ENCODE measurements around the gene PLEKHH1.

The PLEKHH1 gene

DNA sequence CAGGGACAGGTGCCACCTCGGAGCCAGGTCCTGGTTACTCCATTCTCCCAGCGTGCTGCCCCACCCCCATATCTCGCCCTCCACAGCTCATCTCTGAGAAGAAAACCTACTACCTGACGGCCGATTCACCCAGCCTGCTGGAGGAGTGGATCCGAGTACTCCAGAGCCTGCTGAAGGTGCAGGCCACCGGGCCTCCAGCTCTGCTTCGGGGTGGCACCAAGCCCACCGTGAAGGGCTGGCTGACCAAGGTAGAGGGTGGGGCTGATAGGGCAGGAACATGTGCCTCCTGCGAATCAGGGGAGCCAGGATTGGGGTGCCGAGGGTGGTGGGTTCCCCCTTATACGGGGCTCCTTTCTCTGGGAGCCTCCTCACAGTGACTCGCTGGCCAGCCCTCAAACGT, 41.1 kb downstream of the PLEKHH1 start:
- H3K9me3 ChIP-seq (ENCODE audit: control insufficient read depth, low read length), result no peaks in the 10 kb centered on the region
- peaks cover 5% of the 10 kb centered on the region for H3K36me3 ChIP-seq (ENCODE audit: control insufficient read depth, insufficient read depth, low read length)
- H3K27ac ChIP-seq (ENCODE audit: low read depth, low read length, severe bottlenecking), result no peak overlapping the region
- peaks cover 8% of the 10 kb centered on the region for H3K4me1 ChIP-seq (ENCODE audit: control insufficient read depth, insufficient read depth, low read length, poor library complexity, severe bottlenecking)
- 92 to 93% methylated on average over 9 to 13 of the region's 14 CpGs for WGBS, 2 experiments (ENCODE audit: insufficient coverage in 2 of 2)
- H3K4me3 ChIP-seq (ENCODE audit: extremely low read depth, insufficient read depth, low read length, poor library complexity, severe bottlenecking), result no peak overlapping the region

DNA sequence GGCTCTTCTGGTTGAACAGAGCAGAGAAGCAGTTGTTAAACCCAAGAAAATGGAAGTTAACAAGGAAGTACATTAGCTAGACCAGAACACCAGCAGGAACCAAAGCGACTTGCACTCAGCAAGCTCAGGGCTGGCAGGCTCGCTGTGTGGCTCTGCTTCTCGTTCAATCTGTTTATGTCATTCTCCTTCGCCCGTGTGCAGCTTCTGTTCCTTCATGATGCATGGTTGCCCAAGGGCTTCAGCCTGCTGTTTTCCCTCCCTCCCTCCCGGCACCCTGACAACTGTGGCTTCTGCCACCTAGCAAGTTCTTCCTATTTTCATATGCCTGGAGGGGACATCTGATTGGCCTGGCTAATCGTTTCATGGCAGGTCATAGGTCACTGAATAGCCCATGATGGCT, 41.7 kb downstream of the PLEKHH1 start:
- Histone ChIP-seq H3K27ac (ENCODE audit: low read depth, low read length, severe bottlenecking) (no peak overlapping the region), H3K9me3 (ENCODE audit: control insufficient read depth, low read length) (no peaks in the 10 kb centered on the region), H3K36me3 (ENCODE audit: control insufficient read depth, insufficient read depth, low read length) (peaks cover 5% of the 10 kb centered on the region), H3K4me3 (ENCODE audit: extremely low read depth, insufficient read depth, low read length, poor library complexity, severe bottlenecking) (no peak overlapping the region), H3K4me1 (ENCODE audit: control insufficient read depth, insufficient read depth, low read length, poor library complexity, severe bottlenecking) (peaks cover 8% of the 10 kb centered on the region)
- 83 to 95% methylated on average over 6 to 7 of the region's 7 CpGs for WGBS, 2 experiments (ENCODE audit: insufficient coverage in 2 of 2)

DNA sequence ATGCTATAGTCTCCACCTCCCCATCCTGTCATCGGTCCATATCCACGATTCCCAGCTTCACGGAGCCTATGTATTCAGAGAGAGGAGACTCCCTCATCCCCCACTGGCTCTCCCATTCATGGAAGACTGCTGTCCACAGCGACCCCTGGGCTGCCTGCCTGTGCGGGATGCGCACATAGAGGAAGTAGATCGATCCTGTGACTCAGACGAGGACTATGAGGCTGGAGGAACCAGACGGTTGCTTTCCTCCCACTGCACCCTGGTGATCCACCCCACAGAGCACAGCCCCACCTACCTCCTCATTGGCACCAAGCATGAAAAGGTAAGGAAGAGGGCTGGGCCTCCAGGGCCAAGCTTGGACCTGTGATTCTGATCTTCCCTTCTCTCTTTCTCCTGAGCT, 42.6 kb downstream of the PLEKHH1 start:
- H3K4me3 ChIP-seq (ENCODE audit: extremely low read depth, insufficient read depth, low read length, poor library complexity, severe bottlenecking), result no peak overlapping the region
- H3K9me3 ChIP-seq (ENCODE audit: control insufficient read depth, low read length), result no peaks in the 10 kb centered on the region
- H3K4me1 ChIP-seq (ENCODE audit: control insufficient read depth, insufficient read depth, low read length, poor library complexity, severe bottlenecking), result peaks cover 8% of the 10 kb centered on the region
- H3K36me3 ChIP-seq (ENCODE audit: control insufficient read depth, insufficient read depth, low read length), result peaks cover 5% of the 10 kb centered on the region
- no peak overlapping the region for H3K27ac ChIP-seq (ENCODE audit: low read depth, low read length, severe bottlenecking)
- 92 to 98% methylated on average over 6 to 9 of the region's 9 CpGs for WGBS, 2 experiments (ENCODE audit: insufficient coverage in 2 of 2)

DNA sequence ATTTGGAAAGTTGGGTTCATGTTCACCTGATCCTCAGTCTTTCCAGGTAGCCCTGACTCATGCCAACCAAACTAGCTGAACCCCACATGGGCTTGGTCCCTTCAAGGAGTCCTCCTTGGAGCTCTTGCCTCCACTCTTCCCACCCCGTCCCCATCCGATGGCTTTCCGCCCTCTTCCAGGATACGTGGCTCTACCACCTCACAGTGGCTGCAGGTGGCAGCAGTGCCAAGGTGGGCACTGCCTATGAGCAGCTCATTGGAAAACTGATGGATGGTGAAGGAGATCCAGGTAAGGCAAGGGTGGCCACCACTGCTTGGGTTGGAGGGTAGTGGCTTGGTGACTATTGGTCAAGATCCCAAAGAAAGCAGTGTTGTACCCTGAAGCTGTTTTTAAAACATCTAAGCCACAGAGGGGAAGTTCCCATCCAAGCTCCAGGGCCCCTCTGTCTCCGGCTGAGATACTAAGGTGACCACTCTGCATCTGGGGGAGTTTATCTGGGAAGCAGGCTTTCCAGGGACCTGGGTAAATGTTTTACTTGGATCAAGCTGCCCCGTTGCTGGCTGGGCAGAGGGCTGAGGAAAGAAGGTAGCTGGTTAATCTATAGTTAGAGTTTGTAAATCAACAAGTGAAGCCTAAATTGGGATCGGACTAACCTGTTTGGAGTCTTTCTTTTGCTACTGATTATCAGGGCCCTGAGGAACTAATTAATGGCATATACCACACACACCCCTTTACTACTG, 43.3 kb downstream of the PLEKHH1 start:
- Histone ChIP-seq H3K27ac (ENCODE audit: low read depth, low read length, severe bottlenecking) (no peak overlapping the region), H3K4me1 (ENCODE audit: control insufficient read depth, insufficient read depth, low read length, poor library complexity, severe bottlenecking) (peaks cover 8% of the 10 kb centered on the region), H3K36me3 (ENCODE audit: control insufficient read depth, insufficient read depth, low read length) (peaks cover 5% of the 10 kb centered on the region), H3K4me3 (ENCODE audit: extremely low read depth, insufficient read depth, low read length, poor library complexity, severe bottlenecking) (no peak overlapping the region), H3K9me3 (ENCODE audit: control insufficient read depth, low read length) (no peaks in the 10 kb centered on the region)
- 92 to 98% methylated on average over 2 to 6 of the region's 7 CpGs for WGBS, 2 experiments (ENCODE audit: insufficient coverage in 2 of 2)

DNA sequence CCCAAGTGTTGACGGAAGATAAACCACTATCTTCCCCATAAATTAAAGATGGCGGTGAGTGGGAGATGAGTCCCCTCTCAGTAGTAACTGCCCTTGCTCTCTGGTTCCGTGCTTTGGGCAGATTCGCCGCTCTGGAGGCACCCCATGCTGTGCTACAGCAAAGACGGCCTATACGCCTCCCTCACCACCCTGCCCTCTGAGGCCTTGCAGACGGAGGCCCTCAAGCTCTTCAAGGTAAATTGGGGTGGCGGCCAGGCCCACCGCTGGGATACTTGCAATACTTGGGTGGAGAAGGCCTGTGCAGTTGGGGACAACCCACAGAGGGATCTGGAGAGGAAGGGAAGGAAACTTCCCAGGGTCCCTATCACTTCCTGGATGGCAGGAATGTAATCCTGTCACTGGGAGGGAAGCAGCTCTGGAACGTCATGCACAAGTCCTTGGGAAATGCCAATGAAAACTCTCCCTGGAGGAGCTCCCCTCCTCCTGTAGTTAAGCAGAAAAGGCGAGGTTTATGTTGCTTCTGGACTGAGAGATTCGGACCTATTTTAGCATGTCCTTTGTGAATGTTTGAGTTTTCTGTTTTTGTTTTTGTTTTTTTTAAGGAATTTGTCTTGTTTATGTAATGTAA, 44.2 kb downstream of the PLEKHH1 start:
- peaks cover 5% of the 10 kb centered on the region for H3K36me3 ChIP-seq (ENCODE audit: control insufficient read depth, insufficient read depth, low read length)
- peaks cover 8% of the 10 kb centered on the region for H3K4me1 ChIP-seq (ENCODE audit: control insufficient read depth, insufficient read depth, low read length, poor library complexity, severe bottlenecking)
- WGBS, 2 experiments (ENCODE audit: insufficient coverage in 2 of 2), result 78 to 96% methylated on average over 8 to 9 of the region's 13 CpGs
- H3K4me3 ChIP-seq (ENCODE audit: extremely low read depth, insufficient read depth, low read length, poor library complexity, severe bottlenecking), result no peak overlapping the region
- no peak overlapping the region for H3K27ac ChIP-seq (ENCODE audit: low read depth, low read length, severe bottlenecking)
- H3K9me3 ChIP-seq (ENCODE audit: control insufficient read depth, low read length), result no peaks in the 10 kb centered on the region

DNA sequence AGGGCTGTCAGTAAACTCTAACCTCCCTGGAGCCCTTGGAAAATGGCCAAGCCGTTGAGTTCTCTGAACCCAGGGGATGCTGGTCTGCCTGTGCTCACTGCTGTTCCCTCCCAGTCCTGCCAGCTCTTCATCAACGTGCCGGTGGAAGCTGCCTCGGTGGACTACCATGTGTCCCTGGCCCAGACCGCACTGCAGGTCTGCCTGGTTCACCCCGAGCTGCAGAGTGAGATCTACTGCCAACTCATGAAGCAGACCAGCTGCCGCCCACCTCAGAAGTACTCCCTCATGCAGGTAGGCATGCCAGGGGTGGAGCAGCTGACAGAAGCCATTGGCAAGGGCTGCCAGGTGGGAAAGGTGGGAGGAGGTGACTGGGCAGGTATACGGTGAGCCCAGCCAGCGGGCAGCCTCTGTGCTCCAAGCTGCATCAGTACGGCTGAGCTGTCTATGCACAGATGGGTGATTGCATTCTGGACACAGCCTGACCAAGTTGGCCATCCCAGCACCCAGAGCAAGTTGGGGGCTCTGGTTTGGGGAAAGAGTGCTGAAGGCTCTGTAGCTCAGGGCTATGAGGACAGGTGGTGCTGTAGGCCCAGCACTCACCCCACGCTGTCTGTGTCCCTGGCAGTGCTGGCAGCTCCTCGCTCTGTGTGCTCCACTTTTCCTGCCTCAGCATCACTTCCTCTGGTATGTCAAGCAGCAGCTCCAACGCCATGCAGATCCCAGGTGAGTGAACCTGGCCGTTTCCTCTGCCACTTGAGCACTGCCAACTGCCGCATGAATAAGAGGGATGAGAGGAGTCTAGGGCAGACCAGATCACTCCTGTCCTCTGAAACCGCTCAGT, 45.0 kb downstream of the PLEKHH1 start:
- 95 to 97% methylated on average over 14 to 16 of the region's 16 CpGs for WGBS, 2 experiments (ENCODE audit: insufficient coverage in 2 of 2)
- Histone ChIP-seq H3K4me3 (ENCODE audit: extremely low read depth, insufficient read depth, low read length, poor library complexity, severe bottlenecking) (no peak overlapping the region), H3K27ac (ENCODE audit: low read depth, low read length, severe bottlenecking) (no peak overlapping the region), H3K9me3 (ENCODE audit: control insufficient read depth, low read length) (no peaks in the 10 kb centered on the region), H3K4me1 (ENCODE audit: control insufficient read depth, insufficient read depth, low read length, poor library complexity, severe bottlenecking) (peaks cover 8% of the 10 kb centered on the region), H3K36me3 (ENCODE audit: control insufficient read depth, insufficient read depth, low read length) (peaks cover 5% of the 10 kb centered on the region)

DNA sequence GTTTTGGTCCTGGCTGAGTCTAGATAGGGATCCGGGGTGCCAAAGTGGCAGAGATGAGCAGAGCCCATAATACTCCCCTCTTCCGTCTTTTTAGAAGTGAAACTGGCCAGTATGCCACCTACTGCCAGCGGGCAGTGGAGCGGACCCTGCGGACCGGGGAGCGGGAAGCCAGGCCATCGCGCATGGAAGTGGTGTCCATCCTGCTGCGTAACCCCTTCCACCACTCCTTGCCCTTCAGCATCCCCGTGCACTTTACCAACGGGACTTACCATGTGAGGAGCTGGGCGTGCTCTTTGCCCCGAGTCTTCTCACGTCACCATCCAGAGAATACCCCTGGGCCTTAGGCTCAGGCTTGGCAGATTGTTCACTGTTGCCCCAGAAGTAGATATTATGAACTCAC, 46.0 kb downstream of the PLEKHH1 start:
- peaks cover 8% of the 10 kb centered on the region for H3K4me1 ChIP-seq (ENCODE audit: control insufficient read depth, insufficient read depth, low read length, poor library complexity, severe bottlenecking)
- no peaks in the 10 kb centered on the region for H3K9me3 ChIP-seq (ENCODE audit: control insufficient read depth, low read length)
- H3K27ac ChIP-seq (ENCODE audit: low read depth, low read length, severe bottlenecking), result no peak overlapping the region
- H3K36me3 ChIP-seq (ENCODE audit: control insufficient read depth, insufficient read depth, low read length), result peaks cover 5% of the 10 kb centered on the region
- H3K4me3 ChIP-seq (ENCODE audit: extremely low read depth, insufficient read depth, low read length, poor library complexity, severe bottlenecking), result no peak overlapping the region
- WGBS, 2 experiments (ENCODE audit: insufficient coverage in 2 of 2), result 81 to 85% methylated on average over 12 to 13 of the region's 15 CpGs

DNA sequence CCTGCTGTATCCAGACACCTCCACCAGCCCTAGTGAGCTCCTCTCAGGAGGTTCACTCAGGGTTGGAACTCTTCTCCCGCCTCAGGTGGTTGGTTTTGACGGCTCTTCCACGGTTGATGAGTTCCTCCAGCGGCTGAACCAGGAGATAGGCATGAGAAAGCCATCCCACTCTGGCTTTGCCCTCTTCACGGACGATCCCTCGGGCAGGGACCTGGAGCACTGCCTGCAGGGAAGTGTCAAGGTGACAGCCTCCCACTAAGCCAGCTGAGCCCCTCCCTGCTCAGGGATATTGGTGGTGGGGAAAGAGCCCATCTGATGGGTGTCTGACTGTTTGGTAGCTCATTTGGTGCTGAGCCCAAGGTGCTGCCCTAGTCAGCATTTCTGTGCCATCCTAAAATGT, 46.5 kb downstream of the PLEKHH1 start:
- Histone ChIP-seq H3K4me3 (ENCODE audit: extremely low read depth, insufficient read depth, low read length, poor library complexity, severe bottlenecking) (no peak overlapping the region), H3K36me3 (ENCODE audit: control insufficient read depth, insufficient read depth, low read length) (peaks cover 5% of the 10 kb centered on the region), H3K27ac (ENCODE audit: low read depth, low read length, severe bottlenecking) (no peak overlapping the region), H3K4me1 (ENCODE audit: control insufficient read depth, insufficient read depth, low read length, poor library complexity, severe bottlenecking) (peaks cover 8% of the 10 kb centered on the region), H3K9me3 (ENCODE audit: control insufficient read depth, low read length) (no peaks in the 10 kb centered on the region)
- 92 to 96% methylated on average over 7 of the region's 7 CpGs for WGBS, 2 experiments (ENCODE audit: insufficient coverage in 2 of 2)

DNA sequence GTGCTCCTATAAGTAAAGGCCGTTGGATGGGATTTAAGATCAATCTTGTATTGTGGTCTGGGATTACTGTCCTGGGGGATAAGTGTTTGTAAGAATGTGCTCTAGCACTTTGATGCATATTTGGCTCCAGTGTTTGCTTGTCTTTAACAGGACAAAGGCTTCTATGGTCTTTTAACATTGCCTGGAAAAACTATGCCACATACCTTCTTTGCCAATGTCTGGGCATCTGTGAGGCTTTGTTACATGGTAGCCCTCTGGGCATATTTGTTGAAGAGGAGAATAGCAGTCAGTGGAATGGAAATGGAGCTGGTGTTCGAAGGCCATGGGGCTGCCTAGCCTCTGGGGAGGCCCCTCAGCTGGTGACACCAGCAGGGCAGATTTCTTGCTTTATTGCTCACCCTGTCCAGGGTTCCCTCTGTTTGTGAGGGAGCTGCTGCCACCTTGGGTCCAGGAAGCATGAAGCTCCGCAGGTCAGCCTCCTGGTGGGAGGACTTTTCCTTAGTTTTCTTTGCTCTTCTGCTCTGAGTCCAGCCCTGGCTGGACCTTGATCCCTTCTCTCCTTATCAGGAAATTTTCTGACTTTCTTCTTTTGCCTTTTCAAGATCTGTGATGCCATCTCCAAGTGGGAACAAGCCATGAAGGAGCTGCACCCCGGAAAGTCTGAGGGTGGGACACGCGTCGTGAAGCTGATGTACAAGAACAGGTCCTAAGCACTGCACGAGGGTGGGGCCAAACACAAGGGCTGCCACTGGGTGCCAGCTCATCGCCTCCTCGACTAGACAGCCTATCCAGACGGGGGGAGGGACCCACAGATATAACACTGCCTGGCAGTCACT, 47.5 kb downstream of the PLEKHH1 start:
- 82 to 93% methylated on average over 9 to 11 of the region's 11 CpGs for WGBS, 2 experiments (ENCODE audit: insufficient coverage in 2 of 2)
- Histone ChIP-seq H3K9me3 (ENCODE audit: control insufficient read depth, low read length) (no peaks in the 10 kb centered on the region), H3K36me3 (ENCODE audit: control insufficient read depth, insufficient read depth, low read length) (peaks cover 8% of the 10 kb centered on the region)

DNA sequence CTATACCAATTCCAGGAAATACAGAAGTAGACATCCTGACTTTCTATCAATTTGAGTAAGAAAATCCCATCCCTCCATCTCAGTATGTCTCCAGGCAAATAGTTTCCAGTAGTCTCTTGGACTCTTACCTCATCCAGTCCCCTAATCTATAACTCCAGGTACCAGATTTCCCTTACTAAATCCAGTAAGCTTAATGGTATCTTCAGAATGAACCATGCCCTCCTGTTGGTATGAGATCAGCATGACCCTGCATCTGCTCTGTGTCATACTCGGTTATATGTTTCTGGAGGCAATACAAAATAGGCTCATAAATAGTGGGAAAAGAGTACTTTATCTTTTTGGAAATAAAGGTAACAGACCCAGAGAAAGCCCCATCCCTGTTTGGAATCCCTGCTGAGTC, 48.6 kb downstream of the PLEKHH1 start:
- WGBS, 2 experiments (ENCODE audit: insufficient coverage in 2 of 2), result 100% methylated on average over 1 of the region's 1 CpG; no CpG with 5 or more reads in 1 of the 2 experiments
- H3K27ac ChIP-seq (ENCODE audit: low read depth, low read length, severe bottlenecking), result no peak overlapping the region

More for the DNA sequence above, 47.5 kb downstream of the PLEKHH1 start:
- Histone ChIP-seq H3K27ac (ENCODE audit: low read depth, low read length, severe bottlenecking) (no peak overlapping the region), H3K4me3 (ENCODE audit: extremely low read depth, insufficient read depth, low read length, poor library complexity, severe bottlenecking) (no peak overlapping the region), H3K4me1 (ENCODE audit: control insufficient read depth, insufficient read depth, low read length, poor library complexity, severe bottlenecking) (peaks cover 8% of the 10 kb centered on the region)

More for the DNA sequence above, 48.6 kb downstream of the PLEKHH1 start:
- Histone ChIP-seq H3K9me3 (ENCODE audit: control insufficient read depth, low read length) (no peaks in the 10 kb centered on the region), H3K4me3 (ENCODE audit: extremely low read depth, insufficient read depth, low read length, poor library complexity, severe bottlenecking) (no peak overlapping the region), H3K4me1 (ENCODE audit: control insufficient read depth, insufficient read depth, low read length, poor library complexity, severe bottlenecking) (peaks cover 8% of the 10 kb centered on the region), H3K36me3 (ENCODE audit: control insufficient read depth, insufficient read depth, low read length) (peaks cover 8% of the 10 kb centered on the region)

Data from mesodermal cell (in vitro differentiated cells).